ENCODE results near the gene SUPT16H. TPM values are rescaled to one million over a fixed set of nuclear protein-coding genes. Genes with fewer than 3 reads are reported as not detected.
A peak's percentile ranks its signal among the peaks of the same experiment; 100 is the strongest.

SUPT16H gene
- polyA plus RNA-seq, 1 of the 3 experiments (the other 2 are of a cell fraction), result 53.7 TPM

DNA sequence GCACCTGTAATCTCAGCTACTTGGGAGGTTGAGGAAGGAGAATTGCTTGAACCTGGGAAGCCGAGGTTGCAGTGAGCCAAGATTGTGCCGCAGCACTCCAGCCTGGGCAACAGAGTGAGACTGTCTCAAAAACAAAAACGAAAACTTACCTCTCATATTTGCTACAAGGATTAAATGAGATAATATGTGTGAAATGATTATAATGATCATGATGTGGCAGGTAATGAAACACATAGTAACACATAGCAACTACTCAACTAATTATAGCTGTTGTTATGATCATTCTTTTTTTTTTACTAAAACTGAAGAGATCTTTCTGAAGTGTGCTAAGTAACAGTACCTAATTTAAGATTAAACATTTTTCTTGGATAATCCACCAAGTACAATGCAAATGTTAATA lies 73.9 kb downstream of the SUPT16H start:
- CTCF ChIA-PET, result no interaction called here
- no peak overlapping the region for H3K4me3 ChIP-seq (ENCODE audit: low read depth in 2 of 2, low read length in 1 of 2)

DNA sequence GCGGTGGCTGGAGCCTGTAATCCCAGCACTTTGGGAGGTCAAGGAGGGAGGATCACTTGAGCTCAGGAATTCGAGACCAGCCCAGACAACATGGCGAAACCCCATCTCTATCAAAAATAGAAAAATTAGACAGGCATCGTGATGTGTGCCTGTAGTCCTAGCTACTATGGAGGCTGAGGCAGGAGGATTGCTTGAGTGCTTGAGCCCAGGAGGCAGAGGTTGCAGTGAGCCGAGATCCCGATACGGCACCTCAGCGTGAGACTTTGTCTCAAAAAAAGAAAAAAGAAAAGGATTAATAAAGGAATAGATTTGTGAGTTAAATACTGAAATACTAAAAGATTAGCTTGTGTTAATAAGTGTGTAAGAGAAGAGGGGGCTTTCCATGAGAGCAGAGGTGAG lies 74.6 kb downstream of the SUPT16H start:
- Histone ChIP-seq H3K9me2 (no peaks in the 10 kb centered on the region), H3K9me3 (no peaks in the 10 kb centered on the region), H2AFZ (ENCODE audit: low read depth) (0 out of 2 replicates have a peak overlapping the region, but pooled peaks have one; percentile 56), H3K4me2 (no peak overlapping the region), H3K27me3 (ENCODE audit: insufficient read depth) (peaks cover 15% of the 10 kb centered on the region; the same call in 1 of the 2 replicates), H3K79me2 (ENCODE audit: insufficient read depth) (no peaks in the 10 kb centered on the region), H3K4me3 (ENCODE audit: low read depth in 2 of 2, low read length in 1 of 2) (no peak overlapping the region), H3K36me3 (replicated peaks in 1 of 2; ENCODE audit: control insufficient read depth in 1 of 2, insufficient read depth in 2 of 2, low read length in 1 of 2) (no peaks in the 10 kb centered on the region), H3F3A (replicated peaks; ENCODE audit: insufficient read depth) (no peaks in the 10 kb centered on the region), H3K4me1 (ENCODE audit: control insufficient read depth in 1 of 2, insufficient read depth in 2 of 2, low read depth in 1 of 2, low read length in 1 of 2) (no peaks in the 10 kb centered on the region; a peak in 1 of 4 replicates), H3K9ac (no peak overlapping the region), H3K27ac (ENCODE audit: low read depth in 2 of 2, low read length in 1 of 2) (no peak overlapping the region), H4K20me1 (ENCODE audit: insufficient read depth) (no peaks in the 10 kb centered on the region)
- TF ChIP-seq EZH2phosphoT487 (IDR thresholded peaks at IDR 0.05; ENCODE audit: borderline replicate concordance, low read depth), result no peak
- no peak for TF ChIP-seq RFX5 (IDR thresholded peaks at IDR 0.05; ENCODE audit: low read length)
- no peak for TF ChIP-seq SMC3 (IDR thresholded peaks at IDR 0.05; ENCODE audit: low read depth, low read length)
- TF ChIP-seq PBX3 (IDR thresholded peaks at IDR 0.05), result no peak
- no peak for TF ChIP-seq GABPA (IDR thresholded peaks at IDR 0.05; ENCODE audit: low read depth)
- TF ChIP-seq, protein P1, sequence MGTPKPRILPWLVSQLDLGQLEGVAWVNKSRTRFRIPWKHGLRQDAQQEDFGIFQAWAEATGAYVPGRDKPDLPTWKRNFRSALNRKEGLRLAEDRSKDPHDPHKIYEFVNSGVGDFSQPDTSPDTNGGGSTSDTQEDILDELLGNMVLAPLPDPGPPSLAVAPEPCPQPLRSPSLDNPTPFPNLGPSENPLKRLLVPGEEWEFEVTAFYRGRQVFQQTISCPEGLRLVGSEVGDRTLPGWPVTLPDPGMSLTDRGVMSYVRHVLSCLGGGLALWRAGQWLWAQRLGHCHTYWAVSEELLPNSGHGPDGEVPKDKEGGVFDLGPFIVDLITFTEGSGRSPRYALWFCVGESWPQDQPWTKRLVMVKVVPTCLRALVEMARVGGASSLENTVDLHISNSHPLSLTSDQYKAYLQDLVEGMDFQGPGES (IDR thresholded peaks at IDR 0.05; ENCODE audit: low read depth, low read length), result no peak
- no peak for TF ChIP-seq TCF12 (IDR thresholded peaks at IDR 0.05)
- TF ChIP-seq RAD21 (IDR thresholded peaks at IDR 0.05; ENCODE audit: low read length), result no peak
- no peak for TF ChIP-seq MAX (IDR thresholded peaks at IDR 0.05; ENCODE audit: low read depth)
- CTCF ChIA-PET, result no interaction called here
- no peak for DNase-seq
- POLR2A ChIA-PET, result no interaction called here
- 79% methylated on average over 8 of the region's 8 CpGs for WGBS (ENCODE audit: low lambda C conversion rate)

More for the DNA sequence above, 73.9 kb downstream of the SUPT16H start:
- TF ChIP-seq GATA2 (CRISPR knock-in tag; IDR thresholded peaks at IDR 0.05), result no peak
- TF ChIP-seq MXI1 (IDR thresholded peaks at IDR 0.05; ENCODE audit: low read depth, low read length), result no peak
- no peak for TF ChIP-seq FOXJ3 (CRISPR knock-in tag; IDR thresholded peaks at IDR 0.05)
- H4K20me1 ChIP-seq (ENCODE audit: insufficient read depth), result no peaks in the 10 kb centered on the region
- no peaks in the 10 kb centered on the region; a peak in 1 of 4 replicates for H3K4me1 ChIP-seq (ENCODE audit: control insufficient read depth in 1 of 2, insufficient read depth in 2 of 2, low read depth in 1 of 2, low read length in 1 of 2)
- no peaks in the 10 kb centered on the region for H3K36me3 ChIP-seq (replicated peaks in 1 of 2; ENCODE audit: control insufficient read depth in 1 of 2, insufficient read depth in 2 of 2, low read length in 1 of 2)
- no peak overlapping the region for H3K4me2 ChIP-seq
- DNase-seq, result no peak
- no peaks in the 10 kb centered on the region for H3K9me3 ChIP-seq
- no peaks in the 10 kb centered on the region for H3F3A ChIP-seq (replicated peaks; ENCODE audit: insufficient read depth)
- WGBS (ENCODE audit: low lambda C conversion rate), result 66% methylated on average over 3 of the region's 3 CpGs
- no peak overlapping the region for H2AFZ ChIP-seq (ENCODE audit: low read depth)
- H3K9me2 ChIP-seq, result no peaks in the 10 kb centered on the region
- H3K9ac ChIP-seq, result no peak overlapping the region
- H3K79me2 ChIP-seq (ENCODE audit: insufficient read depth), result no peaks in the 10 kb centered on the region
- H3K27me3 ChIP-seq (ENCODE audit: insufficient read depth), result peaks cover 15% of the 10 kb centered on the region; the same call in 1 of the 2 replicates
- no peak overlapping the region for H3K27ac ChIP-seq (ENCODE audit: low read depth in 2 of 2, low read length in 1 of 2)
- POLR2A ChIA-PET, result no interaction called here
